Measurements from ENCODE around the gene SMG9. TPM values are rescaled to one million over a fixed set of nuclear protein-coding genes. Genes with fewer than 3 reads are reported as not detected.
"Not testable (repeated sequence)": the region's sequence is repeated elsewhere in the genome, so short reads cannot be mapped to it uniquely, and the experiment has no call there.

Gene SMG9
- total RNA-seq, 4 donors from 2014 or later: 16.0 to 22.7 (median 21.1) TPM

- H3K4me3 ChIP-seq: peak overlapping the region in 1 of 4 donors; percentile 21
- TF ChIP-seq CTCF (IDR thresholded peaks at IDR 0.05) (no peak), POLR2A (IDR thresholded peaks at IDR 0.05) (no peak)
- no peaks in the 10 kb centered on the region for H3K36me3 ChIP-seq
- DNase-seq: no peak
- H3K9me3 ChIP-seq: no peaks in the 10 kb centered on the region
- H3K27ac ChIP-seq: peak overlapping the region; percentile 13 to 82 (median 40)
- intact Hi-C loops (cut with DNase I): no loop called here
- 0% methylated on average over 1 to 4 of the region's 4 CpGs for WGBS, 2 donors
- H3K27me3 ChIP-seq: peaks cover 0 to 4% (median 0%) of the 10 kb centered on the region in 4 donors
- H3K4me1 ChIP-seq: peaks cover 29 to 80% (median 39%) of the 10 kb centered on the region in 3 donors
These were observed 22.5 kb upstream of the SMG9 start for GRCh38 chr19:43777163-43777695.

- Histone ChIP-seq H3K27me3 (peaks cover 0 to 4% (median 0%) of the 10 kb centered on the region in 4 donors), H3K36me3 (no peaks in the 10 kb centered on the region), H3K27ac (peak overlapping the region in 1 of 4 donors; percentile 2), H3K4me1 (peaks cover 27 to 71% (median 39%) of the 10 kb centered on the region in 3 donors), H3K4me3 (no peak overlapping the region), H3K9me3 (no peaks in the 10 kb centered on the region)
- no peak for TF ChIP-seq POLR2A (IDR thresholded peaks at IDR 0.05)
- no peak for TF ChIP-seq CTCF (IDR thresholded peaks at IDR 0.05)
- 50 to 63% methylated on average over 10 of the region's 11 CpGs for WGBS, 2 donors
- DNase-seq: no peak
- intact Hi-C loops (cut with DNase I): no loop called here
These were observed 21.5 kb upstream of the SMG9 start for GRCh38 chr19:43776286-43776685.

DNA sequence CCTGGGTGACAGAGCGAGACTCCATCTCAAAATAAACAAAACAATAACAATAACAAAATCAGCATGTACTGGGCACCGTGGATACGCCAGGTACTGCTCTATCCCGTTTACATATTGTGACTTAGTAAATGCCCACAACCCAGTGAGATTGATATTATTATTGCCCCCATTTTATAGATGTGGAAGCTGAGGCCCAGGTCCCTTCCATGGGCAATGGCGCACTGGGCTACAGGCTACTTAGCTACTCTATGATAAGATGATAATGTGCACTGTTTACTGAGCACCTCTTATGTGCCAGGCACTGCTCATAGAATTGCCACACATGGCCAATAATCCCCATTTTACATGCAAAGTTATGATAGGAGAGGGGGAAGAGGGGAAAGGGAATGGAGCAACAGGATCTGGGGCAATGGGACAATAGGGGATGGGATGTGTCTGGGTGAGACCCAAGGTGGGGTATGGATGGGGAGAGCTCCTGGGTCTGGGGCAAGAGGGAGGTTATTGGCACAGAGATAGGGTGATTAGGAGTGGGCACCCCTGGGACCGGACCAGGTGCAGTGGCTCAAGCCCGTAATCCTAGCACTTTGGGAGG, 20.6 kb upstream of the SMG9 start:
- no peak for DNase-seq
- Histone ChIP-seq H3K36me3 (no peaks in the 10 kb centered on the region), H3K4me3 (no peak overlapping the region), H3K27ac (no peak overlapping the region), H3K27me3 (no peaks in the 10 kb centered on the region), H3K4me1 (peaks cover 19 to 62% (median 31%) of the 10 kb centered on the region in 3 donors), H3K9me3 (no peaks in the 10 kb centered on the region)
- intact Hi-C loops (cut with DNase I): no loop called here
- TF ChIP-seq POLR2A (IDR thresholded peaks at IDR 0.05): no peak
- TF ChIP-seq CTCF (IDR thresholded peaks at IDR 0.05): no peak
- WGBS, 2 donors: 88 to 92% methylated on average over 7 of the region's 7 CpGs

DNA sequence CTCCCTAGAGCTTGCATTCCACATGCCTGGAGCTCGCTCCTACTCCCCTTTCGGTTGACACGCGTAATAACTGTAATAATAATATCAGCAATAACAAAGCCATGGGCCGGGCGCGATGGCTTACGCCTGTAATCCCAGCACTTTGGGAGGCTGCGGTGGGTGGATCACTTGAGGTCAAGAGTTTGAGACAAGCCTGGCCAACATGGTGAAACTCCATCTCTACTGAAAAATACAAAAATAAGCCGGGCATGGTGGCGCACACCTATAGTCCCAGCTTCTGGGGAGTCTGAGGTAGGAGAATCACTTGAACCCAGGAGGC, 20.1 kb upstream of the SMG9 start:
- H3K4me1 ChIP-seq: peaks cover 14 to 57% (median 28%) of the 10 kb centered on the region in 3 donors
- WGBS, 2 donors: 68 to 95% methylated on average over 9 to 11 of the region's 11 CpGs
- intact Hi-C loops (cut with DNase I); DNase-seq; H3K27me3 ChIP-seq; H3K9me3 ChIP-seq; H3K4me3 ChIP-seq; H3K27ac ChIP-seq; H3K36me3 ChIP-seq: not testable (repeated sequence)

- Histone ChIP-seq H3K9me3 (no peaks in the 10 kb centered on the region), H3K27me3 (no peaks in the 10 kb centered on the region), H3K4me1 (peaks cover 10 to 52% (median 22%) of the 10 kb centered on the region in 3 donors), H3K36me3 (no peaks in the 10 kb centered on the region), H3K4me3 (peak overlapping the region in 3 of 4 donors; percentile 5 to 51 (median 26)), H3K27ac (peak overlapping the region in 1 of 4 donors; percentile 31)
- no peak for DNase-seq
- TF ChIP-seq POLR2A (IDR thresholded peaks at IDR 0.05) (no peak), CTCF (IDR thresholded peaks at IDR 0.05) (peak in 4 of 6 experiments; percentile 18 to 49 (median 28))
- WGBS, 2 donors: 37 to 74% methylated on average over 3 to 32 of the region's 63 CpGs
- intact Hi-C loops (cut with DNase I): no loop called here
These were observed 19.6 kb upstream of the SMG9 start for GRCh38 chr19:43774103-43774939.

All from esophagus squamous epithelium (tissue), 5 donors.